ENCODE measurements around the gene ZNF691.
"Not testable (repeated sequence)": the region's sequence is repeated elsewhere in the genome, so short reads cannot be mapped to it uniquely, and the experiment has no call there.

- not testable (repeated sequence) for TF ChIP-seq EZH2 (IDR thresholded peaks at IDR 0.05; ENCODE audit: borderline replicate concordance, low read length)
- TF ChIP-seq, protein P1, sequence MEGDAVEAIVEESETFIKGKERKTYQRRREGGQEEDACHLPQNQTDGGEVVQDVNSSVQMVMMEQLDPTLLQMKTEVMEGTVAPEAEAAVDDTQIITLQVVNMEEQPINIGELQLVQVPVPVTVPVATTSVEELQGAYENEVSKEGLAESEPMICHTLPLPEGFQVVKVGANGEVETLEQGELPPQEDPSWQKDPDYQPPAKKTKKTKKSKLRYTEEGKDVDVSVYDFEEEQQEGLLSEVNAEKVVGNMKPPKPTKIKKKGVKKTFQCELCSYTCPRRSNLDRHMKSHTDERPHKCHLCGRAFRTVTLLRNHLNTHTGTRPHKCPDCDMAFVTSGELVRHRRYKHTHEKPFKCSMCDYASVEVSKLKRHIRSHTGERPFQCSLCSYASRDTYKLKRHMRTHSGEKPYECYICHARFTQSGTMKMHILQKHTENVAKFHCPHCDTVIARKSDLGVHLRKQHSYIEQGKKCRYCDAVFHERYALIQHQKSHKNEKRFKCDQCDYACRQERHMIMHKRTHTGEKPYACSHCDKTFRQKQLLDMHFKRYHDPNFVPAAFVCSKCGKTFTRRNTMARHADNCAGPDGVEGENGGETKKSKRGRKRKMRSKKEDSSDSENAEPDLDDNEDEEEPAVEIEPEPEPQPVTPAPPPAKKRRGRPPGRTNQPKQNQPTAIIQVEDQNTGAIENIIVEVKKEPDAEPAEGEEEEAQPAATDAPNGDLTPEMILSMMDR (conservative IDR thresholded peaks at IDR 0.05 in 1 of 2, IDR thresholded peaks at IDR 0.05 in 1 of 2; ENCODE audit: extremely low read depth in 1 of 2, insufficient read depth in 1 of 2, low read depth in 1 of 2, low read length in 2 of 2), result not testable (repeated sequence)
Observed at GRCh38 chr1:42869751-42870150, 23.3 kb downstream of the ZNF691 start.
